Subcutaneous abdominal adipose tissue (tissue), 5 donors: ENCODE measurements around the gene ANKRD13D.

ENCODE experiments used
- H3K27ac ChIP-seq: one replicate; pipeline ENCODE4 v1.7.0; 2013; ENCODE audit warnings: low read depth, mild to moderate bottlenecking, inconsistent platforms, low read length, moderate library complexity
- H3K27me3 ChIP-seq, 5 donors: one replicate each; pipeline ENCODE4 v1.7.0; 2013; ENCODE audit warnings: low read length in 5 of 5, inconsistent platforms in 1 of 5; ENCODE audit not compliant: control insufficient read depth in 5 of 5, insufficient read depth in 4 of 5
- H3K36me3 ChIP-seq, 5 donors: one replicate each; pipeline ENCODE4 v1.7.0; 2013; ENCODE audit warnings: low read length in 5 of 5; ENCODE audit not compliant: control insufficient read depth in 5 of 5, insufficient read depth in 5 of 5
- H3K4me1 ChIP-seq, 5 donors: one replicate each; pipeline ENCODE4 v1.7.0; 2013; ENCODE audit warnings: low read length in 5 of 5, mild to moderate bottlenecking in 3 of 5, moderate library complexity in 1 of 5; ENCODE audit not compliant: control insufficient read depth in 5 of 5, insufficient read depth in 5 of 5
- H3K4me3 ChIP-seq, 5 donors: one replicate each; pipeline ENCODE4 v1.7.0; 2013; ENCODE audit warnings: low read length in 5 of 5, low read depth in 1 of 5
- H3K9ac ChIP-seq, 5 donors: one replicate each; pipeline ENCODE4 v1.7.0; 2013; ENCODE audit warnings: low read length in 5 of 5, mild to moderate bottlenecking in 4 of 5, moderate library complexity in 3 of 5
- H3K9me3 ChIP-seq, 5 donors: one replicate each; pipeline ENCODE4 v1.7.0; 2013; ENCODE audit warnings: low read length in 5 of 5; ENCODE audit not compliant: control insufficient read depth in 5 of 5
- donor health status: healthy.
- donor health status: healthy.
- donor health status: healthy.
- donor health status: healthy.
- donor health status: healthy.

Gene ANKRD13D

DNA sequence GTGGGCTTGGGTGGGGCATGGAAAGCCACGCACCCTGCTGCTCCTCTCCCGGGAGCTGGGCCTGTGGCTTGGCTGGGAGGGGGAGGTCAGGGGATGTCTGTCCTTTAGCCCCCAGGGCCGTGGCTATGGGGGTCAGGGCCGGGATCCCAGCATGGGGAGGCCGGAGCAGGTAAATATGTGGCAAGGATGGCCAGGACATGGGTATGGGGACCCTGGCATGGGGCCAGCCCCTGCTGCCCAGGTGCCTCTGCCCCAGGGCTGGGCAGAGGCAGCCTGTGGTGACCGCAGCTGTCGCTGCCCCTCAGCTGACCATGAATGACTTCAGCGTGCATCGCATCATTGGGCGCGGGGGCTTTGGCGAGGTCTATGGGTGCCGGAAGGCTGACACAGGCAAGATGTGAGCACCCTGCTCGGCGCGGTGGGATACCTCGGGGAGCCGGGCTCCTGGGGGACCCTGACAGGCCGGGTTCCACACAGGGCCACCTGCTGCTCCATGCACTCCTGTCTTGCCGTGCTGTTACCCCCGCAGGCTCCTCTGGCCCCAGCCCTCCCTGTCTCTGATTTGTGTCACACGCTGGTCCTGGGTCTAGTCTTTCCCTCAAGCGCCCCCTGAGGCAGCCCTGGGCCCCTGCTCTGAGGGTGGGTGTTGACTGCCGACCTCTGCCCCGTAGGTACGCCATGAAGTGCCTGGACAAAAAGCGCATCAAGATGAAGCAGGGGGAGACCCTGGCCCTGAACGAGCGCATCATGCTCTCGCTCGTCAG is 8.1 kb upstream of the ANKRD13D start:
- Histone ChIP-seq H3K27ac (peak overlapping the region; percentile 16), H3K9ac (peak overlapping the region in 1 of 5 donors; percentile 19), H3K36me3 (peaks cover 0 to 72% (median 69%) of the 10 kb centered on the region in 5 donors), H3K27me3 (no peaks in the 10 kb centered on the region), H3K9me3 (no peaks in the 10 kb centered on the region), H3K4me3 (no peak overlapping the region), H3K4me1 (peaks cover 12 to 97% (median 70%) of the 10 kb centered on the region in 5 donors)

DNA sequence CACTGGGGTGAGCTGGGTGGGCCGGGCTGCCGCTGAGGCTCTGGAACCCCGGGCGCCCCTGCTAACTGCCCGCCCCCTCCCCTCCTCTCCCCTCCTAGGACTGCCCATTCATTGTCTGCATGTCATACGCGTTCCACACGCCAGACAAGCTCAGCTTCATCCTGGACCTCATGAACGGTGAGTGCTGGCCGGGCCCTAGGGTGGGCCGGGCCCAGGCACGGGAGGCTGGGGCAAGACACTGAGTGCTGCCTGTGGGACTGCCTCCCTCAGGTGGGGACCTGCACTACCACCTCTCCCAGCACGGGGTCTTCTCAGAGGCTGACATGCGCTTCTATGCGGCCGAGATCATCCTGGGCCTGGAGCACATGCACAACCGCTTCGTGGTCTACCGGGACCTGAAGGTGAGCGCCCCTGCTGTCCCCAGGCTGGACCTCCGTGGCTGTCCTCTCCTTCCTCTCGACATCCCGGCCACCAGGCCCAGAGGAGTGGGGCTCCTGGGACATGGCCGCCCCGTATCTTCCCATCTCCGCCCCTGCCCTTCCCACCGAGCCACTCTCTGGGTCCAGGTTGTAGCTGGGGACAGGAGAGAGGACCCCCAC is 7.5 kb upstream of the ANKRD13D start:
- no peak overlapping the region for H3K4me3 ChIP-seq
- peaks cover 0 to 78% (median 73%) of the 10 kb centered on the region in 5 donors for H3K36me3 ChIP-seq
- peaks cover 11 to 97% (median 70%) of the 10 kb centered on the region in 5 donors for H3K4me1 ChIP-seq
- no peaks in the 10 kb centered on the region for H3K27me3 ChIP-seq
- H3K27ac ChIP-seq = no peak overlapping the region
- H3K9me3 ChIP-seq = no peaks in the 10 kb centered on the region
- H3K9ac ChIP-seq = no peak overlapping the region

DNA sequence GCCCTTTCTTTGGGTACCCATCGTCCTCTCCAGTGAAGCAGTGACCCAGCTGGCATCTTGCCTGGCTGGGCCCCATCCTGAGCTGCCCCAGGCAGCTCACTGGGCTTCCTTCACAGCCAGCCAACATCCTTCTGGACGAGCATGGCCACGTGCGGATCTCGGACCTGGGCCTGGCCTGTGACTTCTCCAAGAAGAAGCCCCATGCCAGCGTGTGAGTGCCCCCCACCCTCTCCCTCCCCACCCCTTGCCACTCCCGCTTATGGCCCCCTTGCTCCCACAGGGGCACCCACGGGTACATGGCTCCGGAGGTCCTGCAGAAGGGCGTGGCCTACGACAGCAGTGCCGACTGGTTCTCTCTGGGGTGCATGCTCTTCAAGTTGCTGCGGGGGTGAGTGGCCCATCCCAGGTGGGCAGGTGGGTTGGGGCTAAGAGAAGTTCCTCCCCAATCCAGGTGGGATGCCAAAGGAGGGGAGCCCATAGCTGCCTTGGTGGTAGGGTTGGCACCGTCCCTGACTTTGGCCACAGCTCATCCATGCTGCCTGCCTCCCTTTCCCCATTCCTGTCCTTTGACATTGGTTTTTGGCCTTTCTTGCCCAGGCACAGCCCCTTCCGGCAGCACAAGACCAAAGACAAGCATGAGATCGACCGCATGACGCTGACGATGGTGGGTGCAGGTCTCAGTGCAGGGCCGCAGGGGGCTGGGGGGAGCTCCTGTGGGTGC is 6.8 kb upstream of the ANKRD13D start:
- Histone ChIP-seq H3K27me3 (no peaks in the 10 kb centered on the region), H3K9ac (peak overlapping the region in 1 of 5 donors; percentile 7), H3K27ac (no peak overlapping the region), H3K9me3 (no peaks in the 10 kb centered on the region), H3K4me3 (no peak overlapping the region), H3K36me3 (peaks cover 0 to 82% (median 78%) of the 10 kb centered on the region in 5 donors), H3K4me1 (peaks cover 9 to 97% (median 70%) of the 10 kb centered on the region in 5 donors)

DNA sequence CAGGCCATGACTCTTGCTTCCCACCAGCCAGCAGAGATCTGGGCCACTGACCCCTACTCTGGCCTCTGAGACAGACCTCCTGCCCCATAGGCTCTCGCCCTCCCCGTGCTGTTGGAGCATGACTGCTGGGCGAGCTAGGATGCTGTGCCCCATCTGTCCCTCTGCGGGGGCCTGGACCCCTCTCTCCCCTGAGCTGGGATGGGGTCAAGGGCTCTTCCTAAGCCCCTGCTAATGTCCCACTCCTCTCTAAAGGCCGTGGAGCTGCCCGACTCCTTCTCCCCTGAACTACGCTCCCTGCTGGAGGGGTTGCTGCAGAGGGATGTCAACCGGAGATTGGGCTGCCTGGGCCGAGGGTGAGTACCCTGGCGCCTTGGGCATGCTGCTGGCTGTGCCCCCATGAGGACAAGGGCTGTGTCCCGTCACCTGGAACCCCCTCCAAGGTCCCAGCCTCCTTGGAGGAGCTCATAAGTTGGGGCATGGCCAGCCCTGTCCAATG is 6.2 kb upstream of the ANKRD13D start:
- Histone ChIP-seq H3K9ac (peak overlapping the region in 1 of 5 donors; percentile 7), H3K4me3 (no peak overlapping the region), H3K27me3 (no peaks in the 10 kb centered on the region), H3K9me3 (no peaks in the 10 kb centered on the region), H3K36me3 (peaks cover 0 to 82% (median 78%) of the 10 kb centered on the region in 5 donors), H3K4me1 (peaks cover 11 to 97% (median 70%) of the 10 kb centered on the region in 5 donors), H3K27ac (no peak overlapping the region)

DNA sequence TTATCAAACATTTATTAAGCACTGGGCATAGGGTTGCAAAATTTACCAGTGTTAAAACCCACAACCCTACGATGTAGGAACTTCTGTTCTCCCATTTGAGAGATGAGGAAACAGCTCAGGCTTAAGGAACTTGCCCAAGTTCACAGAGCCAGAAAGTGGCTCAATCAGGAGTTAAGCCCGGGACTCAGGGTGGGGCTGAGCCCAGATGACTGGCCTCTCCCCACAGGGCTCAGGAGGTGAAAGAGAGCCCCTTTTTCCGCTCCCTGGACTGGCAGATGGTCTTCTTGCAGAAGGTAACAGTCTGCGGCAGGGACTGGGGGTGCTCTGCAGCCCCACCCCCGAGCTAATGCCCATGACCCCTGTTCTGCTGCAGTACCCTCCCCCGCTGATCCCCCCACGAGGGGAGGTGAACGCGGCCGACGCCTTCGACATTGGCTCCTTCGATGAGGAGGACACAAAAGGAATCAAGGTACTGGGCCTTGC is 5.6 kb upstream of the ANKRD13D start:
- no peaks in the 10 kb centered on the region for H3K9me3 ChIP-seq
- no peaks in the 10 kb centered on the region for H3K27me3 ChIP-seq
- peaks cover 11 to 97% (median 70%) of the 10 kb centered on the region in 5 donors for H3K4me1 ChIP-seq
- H3K36me3 ChIP-seq = peaks cover 0 to 82% (median 78%) of the 10 kb centered on the region in 5 donors
- no peak overlapping the region for H3K27ac ChIP-seq
- no peak overlapping the region for H3K9ac ChIP-seq
- H3K4me3 ChIP-seq = no peak overlapping the region

DNA sequence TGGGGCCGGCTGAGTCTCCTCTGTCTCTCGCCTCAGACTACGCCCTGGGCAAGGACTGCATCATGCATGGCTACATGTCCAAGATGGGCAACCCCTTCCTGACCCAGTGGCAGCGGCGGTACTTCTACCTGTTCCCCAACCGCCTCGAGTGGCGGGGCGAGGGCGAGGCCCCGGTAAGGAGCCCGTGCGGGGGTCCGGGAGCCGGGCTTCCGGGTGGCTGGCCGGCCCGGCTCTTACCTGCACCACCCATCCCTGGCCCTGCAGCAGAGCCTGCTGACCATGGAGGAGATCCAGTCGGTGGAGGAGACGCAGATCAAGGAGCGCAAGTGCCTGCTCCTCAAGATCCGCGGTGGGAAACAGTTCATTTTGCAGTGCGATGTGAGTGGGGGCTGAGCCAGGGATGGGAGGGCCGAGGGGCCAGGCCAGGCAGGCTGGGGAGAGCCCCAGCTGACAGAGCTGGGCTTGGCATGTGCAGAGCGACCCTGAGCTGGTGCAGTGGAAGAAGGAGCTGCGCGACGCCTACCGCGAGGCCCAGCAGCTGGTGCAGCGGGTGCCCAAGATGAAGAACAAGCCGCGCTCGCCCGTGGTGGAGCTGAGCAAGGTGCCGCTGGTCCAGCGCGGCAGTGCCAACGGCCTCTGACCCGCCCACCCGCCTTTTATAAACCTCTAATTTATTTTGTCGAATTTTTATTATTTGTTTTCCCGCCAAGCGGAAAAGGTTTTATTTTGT is 4.1 kb upstream of the ANKRD13D start:
- H3K9me3 ChIP-seq = no peaks in the 10 kb centered on the region
- no peak overlapping the region for H3K9ac ChIP-seq
- peak overlapping the region; percentile 23 for H3K27ac ChIP-seq
- H3K36me3 ChIP-seq = peaks cover 0 to 69% (median 66%) of the 10 kb centered on the region in 5 donors
- H3K27me3 ChIP-seq = no peaks in the 10 kb centered on the region
- peaks cover 11 to 91% (median 62%) of the 10 kb centered on the region in 5 donors for H3K4me1 ChIP-seq
- H3K4me3 ChIP-seq = no peak overlapping the region

DNA sequence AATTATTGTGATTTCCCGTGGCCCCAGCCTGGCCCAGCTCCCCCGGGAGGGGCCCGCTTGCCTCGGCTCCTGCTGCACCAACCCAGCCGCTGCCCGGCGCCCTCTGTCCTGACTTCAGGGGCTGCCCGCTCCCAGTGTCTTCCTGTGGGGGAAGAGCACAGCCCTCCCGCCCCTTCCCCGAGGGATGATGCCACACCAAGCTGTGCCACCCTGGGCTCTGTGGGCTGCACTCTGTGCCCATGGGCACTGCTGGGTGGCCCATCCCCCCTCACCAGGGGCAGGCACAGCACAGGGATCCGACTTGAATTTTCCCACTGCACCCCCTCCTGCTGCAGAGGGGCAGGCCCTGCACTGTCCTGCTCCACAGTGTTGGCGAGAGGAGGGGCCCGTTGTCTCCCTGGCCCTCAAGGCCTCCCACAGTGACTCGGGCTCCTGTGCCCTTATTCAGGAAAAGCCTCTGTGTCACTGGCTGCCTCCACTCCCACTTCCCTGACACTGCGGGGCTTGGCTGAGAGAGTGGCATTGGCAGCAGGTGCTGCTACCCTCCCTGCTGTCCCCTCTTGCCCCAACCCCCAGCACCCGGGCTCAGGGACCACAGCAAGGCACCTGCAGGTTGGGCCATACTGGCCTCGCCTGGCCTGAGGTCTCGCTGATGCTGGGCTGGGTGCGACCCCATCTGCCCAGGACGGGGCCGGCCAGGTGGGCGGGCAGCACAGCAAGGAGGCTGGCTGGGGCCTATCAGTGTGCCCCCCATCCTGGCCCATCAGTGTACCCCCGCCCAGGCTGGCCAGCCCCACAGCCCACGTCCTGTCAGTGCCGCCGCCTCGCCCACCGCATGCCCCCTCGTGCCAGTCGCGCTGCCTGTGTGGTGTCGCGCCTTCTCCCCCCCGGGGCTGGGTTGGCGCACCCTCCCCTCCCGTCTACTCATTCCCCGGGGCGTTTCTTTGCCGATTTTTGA is 3.3 kb upstream of the ANKRD13D start:
- H3K4me3 ChIP-seq = no peak overlapping the region
- H3K9me3 ChIP-seq = no peaks in the 10 kb centered on the region
- H3K27me3 ChIP-seq = no peaks in the 10 kb centered on the region
- H3K9ac ChIP-seq = peak overlapping the region in 1 of 5 donors; percentile 13
- H3K36me3 ChIP-seq = peaks cover 0 to 67% (median 65%) of the 10 kb centered on the region in 5 donors
- peaks cover 9 to 91% (median 62%) of the 10 kb centered on the region in 5 donors for H3K4me1 ChIP-seq
- peak overlapping the region; percentile 97 for H3K27ac ChIP-seq

DNA sequence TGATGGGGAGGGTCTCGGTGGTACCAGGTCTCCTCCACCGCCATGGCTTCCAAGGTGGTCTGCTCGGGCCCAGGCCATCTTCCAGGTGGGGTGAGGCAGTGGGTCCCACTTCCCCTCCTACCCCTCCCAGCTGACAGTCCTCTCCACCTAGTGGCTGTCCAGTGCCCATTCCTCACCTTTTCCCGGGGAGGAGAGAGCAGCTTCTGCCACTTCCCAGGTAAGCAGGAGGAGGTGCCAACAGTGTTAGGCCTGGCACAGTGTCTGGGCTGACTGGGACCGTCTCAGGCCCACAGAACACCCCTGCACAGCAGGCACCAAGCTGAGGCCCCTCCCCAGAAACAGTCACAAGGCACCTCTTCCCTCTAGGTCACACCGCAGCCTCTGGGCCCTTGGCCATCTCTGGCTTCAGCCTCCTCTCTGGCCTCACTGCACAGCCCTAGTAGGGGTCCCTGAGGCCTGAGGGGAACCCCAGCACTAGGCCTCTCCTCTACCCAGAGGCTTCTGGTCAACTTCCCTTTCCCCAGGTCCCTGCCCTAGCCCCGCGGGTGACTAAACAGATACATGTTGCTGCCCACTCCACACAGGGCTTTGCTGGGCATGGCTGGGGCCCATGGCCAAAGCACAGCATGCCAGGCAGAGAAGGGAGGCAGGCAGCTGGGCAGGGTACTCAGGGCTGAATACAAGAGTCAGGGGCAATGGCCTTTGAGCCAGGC is 2.3 kb upstream of the ANKRD13D start:
- Histone ChIP-seq H3K4me3 (no peak overlapping the region), H3K4me1 (peaks cover 9 to 91% (median 69%) of the 10 kb centered on the region in 5 donors), H3K27ac (peak overlapping the region; percentile 97), H3K9me3 (no peaks in the 10 kb centered on the region), H3K36me3 (peaks cover 0 to 66% (median 56%) of the 10 kb centered on the region in 5 donors), H3K9ac (peak overlapping the region in 3 of 5 donors; percentile 42 to 79 (median 61)), H3K27me3 (no peaks in the 10 kb centered on the region)
